Measurements from ENCODE around the gene FMNL1. TPM values are rescaled to one million over a fixed set of nuclear protein-coding genes. Genes with fewer than 3 reads are reported as not detected.

FMNL1 gene
- total RNA-seq, 2 donors from 2014 or later, result 4.0 to 5.2 TPM

DNA sequence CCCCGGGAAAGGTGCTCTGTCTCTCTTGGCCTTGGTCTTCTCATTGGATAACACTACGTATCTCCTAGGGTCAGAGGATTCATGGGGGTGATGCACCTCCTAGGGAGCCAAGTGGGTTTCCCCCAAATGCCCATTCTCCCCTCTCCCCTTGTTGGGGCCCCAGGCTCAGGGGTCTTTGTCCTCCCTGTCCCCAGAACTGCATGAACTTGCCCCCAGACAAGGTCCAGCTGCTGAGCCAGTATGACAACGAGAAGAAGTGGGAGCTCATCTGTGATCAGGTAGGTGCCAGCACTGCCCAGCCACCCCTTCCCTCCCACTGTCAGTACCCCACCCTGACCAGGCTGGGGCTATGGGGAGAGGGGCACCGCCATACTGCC lies 8.7 kb downstream of the FMNL1 start:
- DNase-seq (no peak), ATAC-seq (no peak)
- H3K27me3 ChIP-seq, result no peaks in the 10 kb centered on the region
- H3K4me3 ChIP-seq, result no peak overlapping the region
- H3K9me3 ChIP-seq, result no peaks in the 10 kb centered on the region
- intact Hi-C loops (cut with DNase I), result no loop called here
- H3K36me3 ChIP-seq (replicated peaks in 1 of 2; ENCODE audit: insufficient read depth in 1 of 2, low read depth in 2 of 2), result no peaks in the 10 kb centered on the region
- 79 to 89% methylated on average over 2 to 4 of the region's 4 CpGs for WGBS, 2 donors
- no peak overlapping the region for H3K27ac ChIP-seq
- TF ChIP-seq CTCF (IDR thresholded peaks at IDR 0.05) (no peak), POLR2A (IDR thresholded peaks at IDR 0.05) (no peak)
- H3K4me1 ChIP-seq, result peaks cover 25% of the 10 kb centered on the region

DNA sequence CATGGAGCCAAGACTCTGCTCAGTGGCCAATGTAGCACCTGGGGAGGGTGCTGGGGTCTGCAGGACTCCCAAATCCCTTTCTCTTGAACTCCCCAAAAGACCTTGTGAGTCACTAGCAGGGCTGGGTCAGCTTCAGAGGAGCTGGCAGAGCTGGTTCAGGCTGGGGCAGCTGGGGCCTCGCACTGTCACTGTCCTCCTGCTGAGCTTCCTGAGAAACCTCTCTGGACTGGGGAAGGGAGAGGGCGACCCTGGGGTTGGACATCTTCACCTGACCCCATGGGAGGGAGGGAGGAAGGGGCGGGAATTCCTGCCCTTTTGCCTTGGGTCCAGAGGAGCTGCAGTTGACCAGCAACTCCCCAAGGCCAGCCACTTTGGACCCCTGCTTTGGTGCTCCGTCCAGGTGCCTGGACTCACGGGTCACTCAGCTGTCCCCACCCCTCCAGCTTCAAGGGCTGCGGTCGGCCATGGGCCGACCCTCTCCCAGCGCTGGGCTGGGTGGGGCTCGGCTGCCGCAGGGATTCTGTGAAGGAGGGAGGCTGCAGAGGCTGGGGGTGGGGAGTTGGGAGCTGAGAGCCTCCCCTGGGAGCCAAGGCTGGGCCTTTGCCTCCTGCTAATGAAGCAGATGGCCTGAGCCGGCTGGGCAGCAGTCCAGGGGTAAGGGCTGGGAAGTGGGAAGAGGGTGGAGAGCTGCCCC lies 9.2 kb downstream of the FMNL1 start:
- no peaks in the 10 kb centered on the region for H3K9me3 ChIP-seq
- H3K4me3 ChIP-seq, result no peak overlapping the region
- DNase-seq (no peak), ATAC-seq (no peak)
- peaks cover 25% of the 10 kb centered on the region for H3K4me1 ChIP-seq
- H3K36me3 ChIP-seq (replicated peaks in 1 of 2; ENCODE audit: insufficient read depth in 1 of 2, low read depth in 2 of 2), result no peaks in the 10 kb centered on the region
- H3K27ac ChIP-seq, result no peak overlapping the region
- intact Hi-C loops (cut with DNase I), result no loop called here
- no peaks in the 10 kb centered on the region for H3K27me3 ChIP-seq
- TF ChIP-seq CTCF (IDR thresholded peaks at IDR 0.05) (no peak), POLR2A (IDR thresholded peaks at IDR 0.05) (no peak)
- 55% methylated on average over 11 of the region's 12 CpGs; no CpG with 5 or more reads in 1 of the 2 donors for WGBS, 2 donors

- no peaks in the 10 kb centered on the region for H3K36me3 ChIP-seq (replicated peaks in 1 of 2; ENCODE audit: insufficient read depth in 1 of 2, low read depth in 2 of 2)
- peaks cover 25% of the 10 kb centered on the region for H3K4me1 ChIP-seq
- no peak overlapping the region for H3K4me3 ChIP-seq
- TF ChIP-seq CTCF (IDR thresholded peaks at IDR 0.05), result peak in 4 of 7 experiments; percentile 7 to 31 (median 22)
- TF ChIP-seq POLR2A (IDR thresholded peaks at IDR 0.05), result no peak
- DNase-seq (peak in 1 of 4 donors; percentile 40), ATAC-seq (no peak)
- intact Hi-C loops (cut with DNase I), result no loop called here
- H3K27me3 ChIP-seq, result no peaks in the 10 kb centered on the region
- no peaks in the 10 kb centered on the region for H3K9me3 ChIP-seq
- WGBS, 2 donors, result 70 to 72% methylated on average over 10 to 18 of the region's 19 CpGs
- no peak overlapping the region for H3K27ac ChIP-seq
Observed at GRCh38 chr17:45231481-45232116, 9.9 kb downstream of the FMNL1 start.

GRCh38 chr17:45232514-45233422 lies 11.1 kb downstream of the FMNL1 start:
- Histone ChIP-seq H3K36me3 (replicated peaks in 1 of 2; ENCODE audit: insufficient read depth in 1 of 2, low read depth in 2 of 2) (no peaks in the 10 kb centered on the region), H3K9me3 (no peaks in the 10 kb centered on the region), H3K27ac (no peak overlapping the region), H3K4me1 (peaks cover 21% of the 10 kb centered on the region), H3K4me3 (no peak overlapping the region), H3K27me3 (no peaks in the 10 kb centered on the region)
- no peak for DNase-seq
- no peak for ATAC-seq
- WGBS, 2 donors, result 82 to 95% methylated on average over 7 to 8 of the region's 9 CpGs
- intact Hi-C loops (cut with DNase I), result no loop called here
- TF ChIP-seq POLR2A (IDR thresholded peaks at IDR 0.05) (no peak), CTCF (IDR thresholded peaks at IDR 0.05) (no peak)

All from body of pancreas (tissue), 4 donors.